ENCODE data around the gene VAPA. TPM values are rescaled to one million over a fixed set of nuclear protein-coding genes. Genes with fewer than 3 reads are reported as not detected.

Gene VAPA
- total and polyA plus RNA-seq, 9 of the 15 experiments (the other 6 are each of a cell fraction or from before 2014, with no cell fraction given): 219 to 902 (median 526) TPM

DNA sequence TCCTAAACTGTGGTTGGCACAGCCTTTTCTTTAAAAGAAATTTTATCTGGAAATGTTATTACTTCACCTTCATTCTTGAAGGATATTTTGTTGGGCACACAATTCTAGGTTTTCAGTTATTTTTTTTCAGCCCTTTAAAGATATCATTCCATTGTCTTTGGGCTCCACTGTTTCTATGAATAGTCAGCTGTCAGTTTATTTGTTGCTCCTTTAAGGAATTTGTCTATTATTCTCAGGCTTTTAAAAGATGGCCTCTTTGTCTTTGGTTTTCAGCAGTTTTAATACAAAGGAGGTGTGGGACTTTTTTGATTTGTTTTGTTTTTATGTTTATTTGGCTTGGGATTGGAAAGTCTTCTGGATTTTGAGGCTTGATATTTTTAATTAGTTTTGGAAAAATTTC is 61.8 kb downstream of the VAPA start:
- ATAC-seq (no peak), DNase-seq (ENCODE audit: extremely low read depth in 1 of 4, low spot score in 3 of 4) (no peak)
- no TSS peak for BruUV-seq (replicated peaks)
- TF ChIP-seq, protein P1, sequence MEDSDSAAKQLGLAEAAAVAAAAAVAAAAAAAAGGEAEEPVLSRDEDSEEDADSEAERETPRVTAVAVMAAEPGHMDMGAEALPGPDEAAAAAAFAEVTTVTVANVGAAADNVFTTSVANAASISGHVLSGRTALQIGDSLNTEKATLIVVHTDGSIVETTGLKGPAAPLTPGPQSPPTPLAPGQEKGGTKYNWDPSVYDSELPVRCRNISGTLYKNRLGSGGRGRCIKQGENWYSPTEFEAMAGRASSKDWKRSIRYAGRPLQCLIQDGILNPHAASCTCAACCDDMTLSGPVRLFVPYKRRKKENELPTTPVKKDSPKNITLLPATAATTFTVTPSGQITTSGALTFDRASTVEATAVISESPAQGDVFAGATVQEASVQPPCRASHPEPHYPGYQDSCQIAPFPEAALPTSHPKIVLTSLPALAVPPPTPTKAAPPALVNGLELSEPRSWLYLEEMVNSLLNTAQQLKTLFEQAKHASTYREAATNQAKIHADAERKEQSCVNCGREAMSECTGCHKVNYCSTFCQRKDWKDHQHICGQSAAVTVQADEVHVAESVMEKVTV (CRISPR knock-in tag; IDR thresholded peaks at IDR 0.05): no peak
- TF ChIP-seq ADNP (tag; IDR thresholded peaks at IDR 0.05) (no peak), EHMT2 (IDR thresholded peaks at IDR 0.05) (0 out of 2 replicates have a peak, but pooled peaks have one; percentile 46), SMAD4 (CRISPR knock-in tag; conservative IDR thresholded peaks at IDR 0.05) (no peak), TAF9B (IDR thresholded peaks at IDR 0.05; ENCODE audit: partially characterized antibody) (no peak), MTA2 (IDR thresholded peaks at IDR 0.05; ENCODE audit: low read depth) (no peak), NFRKB (IDR thresholded peaks at IDR 0.05; ENCODE audit: low read depth) (no peak), SAFB2 (IDR thresholded peaks at IDR 0.05; ENCODE audit: borderline replicate concordance, low read depth, low read length, severe bottlenecking) (no peak), HDAC1 (IDR thresholded peaks at IDR 0.05) (peak in 1 of 2 experiments; percentile 47; a peak in 1 of 4 replicates), NONO (IDR thresholded peaks at IDR 0.05; ENCODE audit: low read depth in 2 of 2, low read length in 1 of 2) (no peak), XRCC3 (IDR thresholded peaks at IDR 0.05) (peak; percentile 76; the same call in 1 of the 2 replicates), TRIM24 (IDR thresholded peaks at IDR 0.05) (peak; percentile 33 to 70; a peak in 1 of 4 replicates)
- TF ChIP-seq, protein P2, sequence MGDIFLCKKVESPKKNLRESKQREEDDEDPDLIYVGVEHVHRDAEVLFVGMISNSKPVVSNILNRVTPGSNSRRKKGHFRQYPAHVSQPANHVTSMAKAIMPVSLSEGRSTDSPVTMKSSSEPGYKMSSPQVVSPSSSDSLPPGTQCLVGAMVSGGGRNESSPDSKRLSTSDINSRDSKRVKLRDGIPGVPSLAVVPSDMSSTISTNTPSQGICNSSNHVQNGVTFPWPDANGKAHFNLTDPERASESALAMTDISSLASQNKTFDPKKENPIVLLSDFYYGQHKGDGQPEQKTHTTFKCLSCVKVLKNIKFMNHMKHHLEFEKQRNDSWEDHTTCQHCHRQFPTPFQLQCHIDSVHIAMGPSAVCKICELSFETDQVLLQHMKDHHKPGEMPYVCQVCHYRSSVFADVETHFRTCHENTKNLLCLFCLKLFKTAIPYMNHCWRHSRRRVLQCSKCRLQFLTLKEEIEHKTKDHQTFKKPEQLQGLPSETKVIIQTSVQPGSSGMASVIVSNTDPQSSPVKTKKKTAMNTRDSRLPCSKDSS (IDR thresholded peaks at IDR 0.05; ENCODE audit: low read depth, partially characterized antibody): peak; percentile 87
- TF ChIP-seq, protein P3, sequence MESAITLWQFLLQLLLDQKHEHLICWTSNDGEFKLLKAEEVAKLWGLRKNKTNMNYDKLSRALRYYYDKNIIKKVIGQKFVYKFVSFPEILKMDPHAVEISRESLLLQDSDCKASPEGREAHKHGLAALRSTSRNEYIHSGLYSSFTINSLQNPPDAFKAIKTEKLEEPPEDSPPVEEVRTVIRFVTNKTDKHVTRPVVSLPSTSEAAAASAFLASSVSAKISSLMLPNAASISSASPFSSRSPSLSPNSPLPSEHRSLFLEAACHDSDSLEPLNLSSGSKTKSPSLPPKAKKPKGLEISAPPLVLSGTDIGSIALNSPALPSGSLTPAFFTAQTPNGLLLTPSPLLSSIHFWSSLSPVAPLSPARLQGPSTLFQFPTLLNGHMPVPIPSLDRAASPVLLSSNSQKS (CRISPR knock-in tag; IDR thresholded peaks at IDR 0.05): no peak
- TF ChIP-seq, protein P4, sequence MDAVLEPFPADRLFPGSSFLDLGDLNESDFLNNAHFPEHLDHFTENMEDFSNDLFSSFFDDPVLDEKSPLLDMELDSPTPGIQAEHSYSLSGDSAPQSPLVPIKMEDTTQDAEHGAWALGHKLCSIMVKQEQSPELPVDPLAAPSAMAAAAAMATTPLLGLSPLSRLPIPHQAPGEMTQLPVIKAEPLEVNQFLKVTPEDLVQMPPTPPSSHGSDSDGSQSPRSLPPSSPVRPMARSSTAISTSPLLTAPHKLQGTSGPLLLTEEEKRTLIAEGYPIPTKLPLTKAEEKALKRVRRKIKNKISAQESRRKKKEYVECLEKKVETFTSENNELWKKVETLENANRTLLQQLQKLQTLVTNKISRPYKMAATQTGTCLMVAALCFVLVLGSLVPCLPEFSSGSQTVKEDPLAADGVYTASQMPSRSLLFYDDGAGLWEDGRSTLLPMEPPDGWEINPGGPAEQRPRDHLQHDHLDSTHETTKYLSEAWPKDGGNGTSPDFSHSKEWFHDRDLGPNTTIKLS (IDR thresholded peaks at IDR 0.05; ENCODE audit: borderline replicate concordance, low read depth): no peak
- TF ChIP-seq, protein P5, sequence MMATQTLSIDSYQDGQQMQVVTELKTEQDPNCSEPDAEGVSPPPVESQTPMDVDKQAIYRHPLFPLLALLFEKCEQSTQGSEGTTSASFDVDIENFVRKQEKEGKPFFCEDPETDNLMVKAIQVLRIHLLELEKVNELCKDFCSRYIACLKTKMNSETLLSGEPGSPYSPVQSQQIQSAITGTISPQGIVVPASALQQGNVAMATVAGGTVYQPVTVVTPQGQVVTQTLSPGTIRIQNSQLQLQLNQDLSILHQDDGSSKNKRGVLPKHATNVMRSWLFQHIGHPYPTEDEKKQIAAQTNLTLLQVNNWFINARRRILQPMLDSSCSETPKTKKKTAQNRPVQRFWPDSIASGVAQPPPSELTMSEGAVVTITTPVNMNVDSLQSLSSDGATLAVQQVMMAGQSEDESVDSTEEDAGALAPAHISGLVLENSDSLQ (IDR thresholded peaks at IDR 0.05): 0 out of 2 replicates have a peak, but pooled peaks have one; percentile 12

More for the DNA sequence above, 61.8 kb downstream of the VAPA start:
- POLR2A ChIA-PET: interaction anchor here (0.6 to 1.4 kb wide), 4 partner anchors 10 to 33 kb away, joined by 3 to 4 read pairs (median 4); no protein-coding TSS in a partner anchor
- no peak for FAIRE-seq
- intact Hi-C loops (cut with micrococcal nuclease): loop anchor here (10.0 kb wide), 2 partner anchors 189 to 269 kb away; no protein-coding TSS in a partner anchor
- no peak overlapping the region for H3K27ac ChIP-seq (ENCODE audit: extremely low read depth, low read depth, low read length)
- no peaks in the 10 kb centered on the region for H3K79me2 ChIP-seq (ENCODE audit: control insufficient read depth, insufficient read depth, low read length)
- H3K27me3 ChIP-seq (ENCODE audit: control insufficient read depth in 2 of 2, insufficient read depth in 2 of 2, low read length in 2 of 2): no peaks in the 10 kb centered on the region
- H3K9me3 ChIP-seq (replicated peaks; ENCODE audit: control insufficient read depth, insufficient read depth, low read depth, low read length): peaks cover 2% of the 10 kb centered on the region; the same call in 1 of the 2 replicates
- H2AFZ ChIP-seq (ENCODE audit: low read depth, low read length): no peak overlapping the region
- in situ Hi-C loops (cut with MboI): no loop called here
- no peaks in the 10 kb centered on the region for H3K36me3 ChIP-seq (ENCODE audit: control insufficient read depth, insufficient read depth, low read length)
- no peak overlapping the region for H3K9ac ChIP-seq (ENCODE audit: insufficient read depth in 1 of 2, low read depth in 2 of 2, low read length in 2 of 2)
- H3K4me3 ChIP-seq: no peak overlapping the region
- no peak overlapping the region for H3K4me2 ChIP-seq (ENCODE audit: insufficient read depth, low read length)
- CTCF ChIA-PET (ENCODE audit: low intra/inter-chr PET ratio): no interaction called here
- H4K20me1 ChIP-seq (replicated peaks; ENCODE audit: control insufficient read depth, insufficient read depth, low read length): no peaks in the 10 kb centered on the region
- H3K4me1 ChIP-seq (replicated peaks in 1 of 2; ENCODE audit: control insufficient read depth in 2 of 2, insufficient read depth in 2 of 2, low read length in 2 of 2): no peaks in the 10 kb centered on the region; a peak in 1 of 5 replicates
- no peaks in the 10 kb centered on the region for H3K9me1 ChIP-seq (ENCODE audit: control insufficient read depth, insufficient read depth, low read length)
